HG03097 (cell line): ENCODE data around the gene CAB39.

Experiments used
- ATAC-seq: cut with Tn5 transposase; IDR thresholded peaks from one replicate; pipeline ENCODE4 v1.9.1; 2021; ENCODE audit not compliant: unreplicated experiment, low FRiP score

CAB39 gene

GRCh38 chr2:230712443-230713330 is at the start of gene CAB39:
CAB39 (plus strand) TSS chr2:230712842; CDS start chr2:230760002, 47,160 bp downstream.
- peak; percentile 91 for ATAC-seq

DNA sequence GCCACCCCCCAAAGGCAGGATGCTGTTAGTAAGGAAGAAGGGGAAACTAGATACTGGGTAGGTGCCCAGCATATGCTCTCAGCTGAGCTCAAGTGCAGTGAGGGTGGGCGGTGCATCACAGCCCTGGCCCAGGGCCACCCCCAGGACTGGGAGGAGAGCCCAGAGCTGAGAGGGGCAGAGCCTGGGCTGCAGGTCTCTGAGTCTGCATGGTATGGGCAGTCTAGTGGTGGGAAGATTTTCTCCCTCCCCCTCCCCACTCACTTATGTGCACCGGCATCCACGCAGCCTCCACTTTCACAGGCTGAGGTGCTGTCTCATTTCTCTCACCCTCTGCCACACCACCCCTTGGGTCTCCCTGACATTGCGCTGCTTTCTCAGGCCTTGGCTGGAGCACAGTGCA is 48.5 kb upstream of the CAB39 start:
- no peak for ATAC-seq

- ATAC-seq = no peak
These were observed 47.8 kb upstream of the CAB39 start for GRCh38 chr2:230664844-230665243.

DNA sequence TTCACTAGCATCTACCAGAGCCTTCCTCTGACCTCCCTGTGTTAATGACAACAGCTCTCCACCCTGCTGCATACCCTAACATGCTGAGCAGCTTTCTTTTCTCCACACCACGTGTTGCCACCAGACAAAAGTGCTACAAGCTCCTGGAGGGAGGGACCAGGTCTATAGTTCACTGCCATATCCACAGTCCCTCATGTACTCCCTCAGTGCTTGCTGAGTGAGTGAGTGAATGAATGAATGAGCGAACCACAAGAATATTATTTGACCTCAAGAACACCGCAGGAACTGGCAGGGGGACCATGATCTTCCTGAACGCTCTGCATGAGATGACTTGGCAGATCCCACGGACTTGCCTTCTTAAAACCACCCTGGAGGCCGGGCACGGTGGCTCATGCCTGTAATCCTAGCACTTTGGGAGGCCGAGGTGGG is 47.4 kb upstream of the CAB39 start:
- ATAC-seq = no peak

DNA sequence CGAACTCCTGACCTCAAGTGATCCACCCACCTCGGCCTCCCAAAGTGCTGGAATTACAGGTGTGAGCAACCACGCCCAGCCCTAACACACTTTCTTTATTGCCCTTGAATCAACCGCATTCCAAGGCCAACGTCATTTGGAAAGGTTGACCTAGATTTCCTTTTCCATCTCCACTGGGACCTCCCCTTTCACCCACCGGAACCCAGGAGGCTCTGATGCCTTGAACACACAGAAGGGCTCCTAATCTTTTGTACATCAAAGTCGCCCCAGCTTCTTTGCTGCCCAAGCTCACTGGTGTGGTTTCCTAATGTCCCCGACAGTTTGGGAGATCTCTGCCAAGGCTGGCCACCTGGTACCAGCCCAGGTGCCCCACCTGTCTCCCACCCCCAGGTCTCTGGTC is 46.2 kb upstream of the CAB39 start:
- ATAC-seq = no peak

DNA sequence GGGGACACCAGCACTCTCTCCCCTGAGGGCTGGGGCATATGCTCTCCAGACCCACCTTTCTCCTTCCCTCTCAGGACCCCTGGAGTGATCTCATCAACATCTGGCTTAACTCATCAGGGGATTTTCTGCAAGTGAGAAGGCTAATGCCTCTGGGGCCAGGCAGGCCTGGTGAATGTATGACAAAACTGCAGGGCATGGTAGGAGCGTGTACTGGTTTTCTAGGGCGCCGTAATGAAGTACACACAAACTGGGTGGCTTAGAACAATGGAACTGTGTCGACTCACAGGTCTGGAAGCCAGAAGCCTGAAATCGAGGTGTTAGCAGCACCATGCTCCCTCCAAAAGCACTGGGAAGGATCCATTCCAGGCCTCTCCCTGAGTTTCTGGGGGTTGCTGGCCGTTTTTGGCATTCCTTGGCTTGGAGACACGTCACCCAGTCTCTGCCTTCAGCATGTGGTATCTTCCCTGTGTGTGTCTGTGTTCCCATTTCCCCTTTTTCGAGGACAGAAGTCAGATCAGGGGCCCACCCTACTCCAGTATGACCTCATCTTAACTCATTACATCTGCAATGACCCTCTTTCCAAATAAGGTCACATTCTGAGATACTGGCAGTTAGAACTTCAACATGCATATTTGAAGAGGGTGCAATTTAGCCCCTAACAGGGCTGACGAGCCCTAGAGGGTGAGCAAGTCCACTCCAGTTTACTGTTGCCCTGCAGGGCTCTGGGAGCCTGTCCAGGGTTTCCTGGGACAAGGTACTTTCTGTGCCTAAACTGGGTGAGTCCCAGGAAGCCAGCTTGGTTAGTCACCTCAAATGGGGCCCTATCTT is 45.5 kb upstream of the CAB39 start:
- no peak for ATAC-seq

DNA sequence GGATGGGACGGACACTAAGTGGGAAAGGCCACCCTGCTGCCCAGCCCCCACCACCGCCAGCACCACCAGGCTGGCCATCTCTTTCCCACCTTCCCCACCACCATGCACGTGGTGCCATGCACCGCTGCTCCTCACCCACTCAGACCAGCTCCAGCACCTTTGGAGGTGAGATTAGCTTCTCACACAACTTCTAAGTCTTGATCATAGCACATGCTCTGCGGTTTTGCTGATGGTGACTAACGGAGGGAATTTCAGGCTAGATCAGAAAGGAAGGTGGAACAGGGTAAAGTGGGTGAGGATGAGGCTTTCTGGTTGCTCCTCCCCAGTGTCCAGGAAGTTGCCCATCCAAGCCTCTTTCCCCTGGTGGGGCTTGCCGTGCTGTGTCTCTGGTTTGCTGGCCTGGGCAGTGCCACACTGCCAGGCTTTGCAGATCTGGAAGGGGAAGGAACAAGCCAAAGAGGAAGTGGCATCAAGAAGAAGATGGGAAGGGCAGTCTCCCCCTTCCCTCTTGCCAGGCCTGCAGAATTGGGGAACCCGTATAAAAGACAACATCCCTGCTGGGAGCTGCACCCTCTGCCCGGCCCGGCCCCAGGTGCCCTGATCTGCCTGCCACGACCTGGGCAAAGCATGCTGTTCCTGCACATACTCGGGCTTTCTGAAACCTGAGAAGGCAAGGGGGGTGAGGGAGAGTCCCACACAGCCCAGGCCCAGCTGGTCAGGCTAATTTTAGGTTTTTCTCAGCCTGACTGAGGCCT is 44.3 kb upstream of the CAB39 start:
- peak; percentile 50 for ATAC-seq

DNA sequence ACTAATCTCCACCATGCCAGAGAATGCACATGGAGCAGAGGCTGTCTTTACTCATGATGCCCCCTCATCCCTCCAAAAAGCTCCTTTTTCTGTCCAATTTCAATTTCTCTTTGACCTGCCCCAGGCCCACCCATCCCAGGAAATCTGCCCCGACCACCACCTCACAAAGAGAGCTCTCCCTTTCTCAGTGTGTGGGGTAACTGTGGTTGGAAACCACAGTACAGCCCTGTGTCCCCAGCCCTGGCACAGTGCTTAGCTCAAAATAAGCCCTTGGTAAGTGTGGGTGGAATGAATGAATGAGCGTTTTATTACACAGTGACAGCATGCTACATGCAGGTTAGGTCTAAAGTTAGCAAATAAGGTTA is 43.7 kb upstream of the CAB39 start:
- ATAC-seq = peak; percentile 14

GRCh38 chr2:230669386-230669950 is 43.2 kb upstream of the CAB39 start:
- ATAC-seq = no peak

- ATAC-seq = no peak
These were observed 41.5 kb upstream of the CAB39 start for GRCh38 chr2:230671117-230671516.

GRCh38 chr2:230672836-230673235 is 39.8 kb upstream of the CAB39 start:
- no peak for ATAC-seq

DNA sequence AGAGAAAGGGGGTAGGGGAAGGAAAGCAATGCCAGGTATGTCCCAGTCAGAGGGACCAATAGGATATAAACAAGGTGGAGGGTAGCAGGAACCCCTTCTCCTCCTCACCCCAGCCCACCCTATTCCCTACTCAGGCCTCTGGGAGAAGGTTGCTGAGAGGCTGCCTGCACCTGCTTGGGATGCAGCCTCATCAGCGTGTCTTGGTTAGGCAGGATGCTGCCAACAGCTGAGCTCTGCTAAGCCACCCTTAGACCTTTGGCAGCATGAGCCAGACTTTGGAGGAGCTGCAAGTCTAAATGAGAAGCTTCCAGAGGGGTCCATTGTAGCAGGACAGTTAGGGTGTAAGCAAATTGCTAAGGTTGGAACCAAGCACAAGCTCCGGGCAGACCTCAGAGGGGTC is 38.2 kb upstream of the CAB39 start:
- no peak for ATAC-seq

DNA sequence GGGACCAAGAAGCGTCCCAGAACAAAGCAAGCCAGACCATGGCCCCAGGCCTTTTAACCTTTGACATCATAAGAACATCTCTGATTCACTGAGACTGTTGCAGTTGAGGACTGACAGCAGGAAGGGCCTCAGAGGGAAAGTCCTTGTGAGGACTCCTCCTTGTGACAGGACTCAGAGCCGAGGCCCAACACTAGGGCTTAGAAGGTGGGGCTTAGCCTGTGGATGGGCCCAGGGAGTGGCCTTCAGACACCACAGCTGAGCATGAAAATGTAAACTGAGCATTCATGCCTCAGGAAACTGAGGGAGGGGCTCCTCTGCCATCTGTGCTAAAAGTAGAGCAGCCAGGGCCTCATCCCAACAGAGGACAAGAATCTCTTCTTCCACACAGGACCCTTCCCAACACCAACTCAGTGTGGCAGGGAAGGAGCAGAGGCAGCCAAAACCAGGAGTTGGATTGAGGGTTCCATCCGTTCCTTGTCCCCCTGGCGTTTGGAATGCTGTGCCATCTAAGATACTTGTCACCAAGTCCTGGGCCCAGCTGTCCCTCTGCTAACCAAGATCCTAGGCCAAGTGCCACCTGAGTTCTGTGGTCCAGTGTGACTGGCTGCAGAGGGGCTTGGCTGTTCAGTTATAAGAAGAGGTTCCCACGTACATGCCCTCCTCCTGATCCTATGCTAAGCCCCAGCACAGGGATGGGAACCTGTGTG is 37.5 kb upstream of the CAB39 start:
- no peak for ATAC-seq

DNA sequence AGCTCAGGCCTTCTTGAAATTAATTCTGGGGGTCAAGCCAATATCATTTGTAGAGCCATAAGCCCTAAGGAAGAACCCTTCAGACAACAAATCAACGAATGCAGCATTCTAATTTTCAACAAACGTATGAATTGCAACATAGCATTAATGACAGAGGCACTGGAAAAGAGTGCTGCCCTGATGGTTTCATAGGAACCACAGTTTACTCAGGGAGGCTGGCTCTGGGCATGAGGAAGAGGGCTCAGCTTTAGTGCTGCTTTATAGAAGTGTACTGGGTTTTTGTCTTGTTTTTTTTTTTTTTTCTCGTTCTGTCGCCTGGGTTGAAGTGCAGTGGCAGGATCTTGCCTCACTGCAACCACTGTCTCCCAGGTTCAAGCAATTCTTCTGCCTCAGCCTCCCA is 36.1 kb upstream of the CAB39 start:
- ATAC-seq = no peak

- no peak for ATAC-seq
These were observed 35.3 kb upstream of the CAB39 start for GRCh38 chr2:230677201-230677946.

GRCh38 chr2:230678018-230678417 is 34.6 kb upstream of the CAB39 start:
- no peak for ATAC-seq

- no peak for ATAC-seq
These were observed 34.2 kb upstream of the CAB39 start for GRCh38 chr2:230678451-230678850.

GRCh38 chr2:230680463-230681170 is 32.0 kb upstream of the CAB39 start:
- no peak for ATAC-seq

- ATAC-seq = no peak
These were observed 31.5 kb upstream of the CAB39 start for GRCh38 chr2:230681171-230681545.
